NCI-H2227 (cell line): ENCODE results near the gene KRTAP5-7.
"Not testable (repeated sequence)": the region's sequence is repeated elsewhere in the genome, so short reads cannot be mapped to it uniquely, and the experiment has no call there.

ENCODE experiments used
- DNase-seq: peaks from one replicate; lab custom pipeline; 2025; ENCODE audit not compliant: unreplicated experiment; lab: John Stamatoyannopoulos, UW

Gene KRTAP5-7

DNA sequence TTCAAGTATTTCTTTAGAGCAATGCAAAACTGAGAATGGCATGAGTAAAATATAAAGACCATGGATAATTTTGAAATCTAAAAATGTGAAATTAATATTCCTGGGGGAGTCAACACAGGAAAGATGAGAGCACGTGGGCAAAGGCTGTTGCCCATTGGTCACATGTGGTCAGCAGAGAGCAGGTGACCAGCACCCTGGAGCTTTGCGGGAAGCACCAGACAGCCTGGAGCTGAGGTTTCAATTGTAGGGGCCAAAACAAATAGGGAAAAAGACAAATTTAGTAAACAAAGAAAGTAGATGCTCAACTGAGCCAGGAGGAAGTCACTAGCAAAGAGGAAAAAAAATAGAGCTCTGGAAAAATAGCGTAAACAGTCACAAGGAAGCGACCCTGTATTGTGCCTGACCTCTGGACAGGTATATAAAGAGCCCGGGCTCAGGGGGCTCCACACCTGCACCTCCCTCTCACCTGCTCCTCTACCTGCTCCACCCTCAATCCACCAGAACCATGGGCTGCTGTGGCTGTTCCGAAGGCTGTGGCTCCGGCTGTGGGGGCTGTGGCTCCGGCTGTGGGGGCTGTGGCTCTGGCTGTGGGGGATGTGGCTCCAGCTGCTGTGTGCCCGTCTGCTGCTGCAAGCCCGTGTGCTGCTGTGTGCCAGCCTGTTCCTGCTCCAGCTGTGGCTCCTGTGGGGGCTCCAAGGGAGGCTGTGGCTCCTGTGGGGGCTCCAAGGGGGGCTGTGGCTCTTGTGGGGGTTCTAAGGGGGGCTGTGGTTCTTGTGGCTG, at the start of gene KRTAP5-7:
TSS of gene KRTAP5-7 (plus strand) at position 472 of the 780 bp plus-strand sequence. CDS start at position 506, 34 bp downstream.
- not testable (repeated sequence) for DNase-seq

- DNase-seq: no peak
Observed at GRCh38 chr11:71477641-71478527, 49.2 kb upstream of the KRTAP5-7 start.

GRCh38 chr11:71478528-71478840, 48.6 kb upstream of the KRTAP5-7 start:
- DNase-seq: no peak

DNA sequence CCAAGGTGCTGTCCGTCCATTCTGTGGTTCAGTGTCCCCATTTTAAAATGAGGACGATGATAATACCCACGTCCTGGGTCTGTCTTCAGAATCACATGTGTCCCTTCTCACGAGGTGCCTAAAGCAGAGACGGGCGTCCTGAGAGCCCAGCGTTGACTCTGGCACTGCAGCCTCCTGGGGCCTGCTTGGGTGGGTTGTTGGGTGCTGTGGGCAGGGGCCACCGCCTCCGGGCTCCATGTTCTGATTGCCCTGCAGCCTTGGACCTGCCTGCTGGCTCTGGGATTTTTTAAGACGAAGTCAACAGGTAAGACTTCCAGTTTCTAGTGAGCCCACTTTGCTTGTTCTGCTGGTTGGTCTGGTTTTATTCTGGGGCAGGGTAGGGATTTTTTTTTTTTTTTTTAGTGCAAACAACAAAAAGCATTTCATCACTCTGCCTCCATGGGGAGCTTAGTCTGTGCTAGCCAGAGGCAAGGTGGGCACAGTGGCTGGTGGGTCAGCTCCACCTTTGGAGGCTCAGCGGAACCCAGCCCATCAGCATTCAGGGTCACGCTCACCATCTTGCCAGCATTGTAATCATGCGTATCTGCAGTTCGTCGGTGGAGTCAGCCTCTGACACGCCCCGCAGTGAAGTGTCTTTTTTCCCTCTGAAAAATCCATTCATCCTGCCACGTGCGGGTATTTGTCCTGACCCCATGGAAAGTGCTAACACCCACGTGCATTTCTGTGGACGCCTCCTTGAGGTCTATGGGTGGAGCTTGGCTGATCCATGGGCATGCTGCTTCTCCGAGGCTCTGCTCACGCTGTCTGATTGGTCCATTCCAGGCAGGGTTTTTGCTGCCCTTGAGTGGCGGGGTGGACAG, 45.7 kb upstream of the KRTAP5-7 start:
- DNase-seq: no peak

GRCh38 chr11:71482216-71482615, 44.9 kb upstream of the KRTAP5-7 start:
- no peak for DNase-seq

- no peak for DNase-seq
Observed at GRCh38 chr11:71482746-71483364, 44.2 kb upstream of the KRTAP5-7 start.

DNA sequence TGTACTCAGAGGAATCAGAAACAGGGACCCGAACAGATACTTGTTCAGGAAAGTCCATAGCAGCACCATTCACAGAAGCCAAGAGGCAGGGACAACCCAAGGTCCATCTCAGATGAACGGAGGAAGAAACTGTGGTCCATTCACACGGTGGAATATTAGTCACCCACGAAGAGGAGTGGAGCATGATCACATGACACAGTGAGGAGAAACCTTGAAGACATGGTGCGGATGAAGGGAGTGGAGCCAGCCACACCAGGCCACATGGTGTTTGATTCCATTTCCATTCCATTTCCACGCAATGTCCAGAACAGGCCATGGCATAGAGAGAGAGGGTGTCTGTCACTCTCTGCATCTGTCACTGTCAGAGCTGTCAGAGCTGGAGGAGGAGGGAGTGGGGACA, 43.4 kb upstream of the KRTAP5-7 start:
- DNase-seq: no peak

DNA sequence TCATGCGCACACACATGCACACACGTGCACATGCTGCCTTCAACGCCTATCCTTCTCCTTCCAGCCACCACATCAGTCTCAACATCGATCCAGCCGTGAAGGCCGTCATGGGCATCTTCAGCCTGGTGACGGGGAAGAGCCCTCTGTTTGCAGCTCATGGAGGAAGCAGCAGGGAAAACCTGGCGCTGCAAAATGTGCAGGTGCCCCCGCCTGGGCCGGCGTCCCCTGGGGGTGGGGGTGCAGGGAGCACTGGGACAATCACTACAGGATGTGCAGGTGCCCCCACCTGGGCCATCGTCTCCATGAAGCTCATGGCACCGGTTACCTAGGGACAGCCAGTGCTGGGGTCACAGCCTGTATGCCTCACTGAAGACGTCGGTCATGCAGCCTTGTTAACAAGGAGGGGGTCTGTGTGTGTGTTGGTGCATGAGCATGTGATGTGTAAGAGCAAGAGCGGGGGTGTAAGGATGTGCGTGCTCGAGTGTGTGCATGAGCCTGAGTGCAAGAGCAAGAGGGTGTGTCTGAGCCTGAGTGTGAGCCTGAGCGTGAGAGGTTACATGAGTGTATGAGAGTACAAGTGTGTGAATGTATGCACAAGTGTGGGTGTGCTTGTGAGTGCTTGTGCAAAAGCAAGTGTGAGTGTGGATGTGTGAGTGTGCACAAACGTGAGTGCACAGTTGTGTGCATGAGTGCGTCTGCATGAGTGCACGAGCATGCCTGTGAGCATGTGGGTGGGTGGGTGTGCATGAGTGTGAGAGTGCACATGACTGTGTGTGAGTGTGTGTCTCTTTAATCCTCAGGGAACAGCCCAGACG, 42.6 kb upstream of the KRTAP5-7 start:
- DNase-seq: no peak

- no peak for DNase-seq
Observed at GRCh38 chr11:71485063-71485399, 42.0 kb upstream of the KRTAP5-7 start.

DNA sequence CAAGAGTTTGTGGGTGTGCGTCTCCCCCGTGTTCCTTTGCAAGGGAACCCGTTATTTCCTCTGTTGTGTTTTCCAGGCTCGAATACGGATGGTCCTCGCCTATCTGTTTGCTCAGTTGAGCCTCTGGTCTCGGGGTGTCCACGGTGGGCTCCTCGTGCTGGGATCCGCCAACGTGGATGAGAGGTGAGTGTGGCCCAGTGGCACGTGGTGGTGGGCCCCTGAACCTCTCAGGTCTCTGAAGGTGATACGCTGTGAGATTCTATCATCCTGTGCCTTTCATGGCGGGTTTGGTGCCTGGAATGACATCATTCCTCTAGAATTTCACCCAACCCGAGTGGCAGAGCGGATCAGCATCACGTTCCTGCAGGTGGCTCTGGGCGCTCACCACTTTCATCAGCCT, 41.6 kb upstream of the KRTAP5-7 start:
- no peak for DNase-seq

DNA sequence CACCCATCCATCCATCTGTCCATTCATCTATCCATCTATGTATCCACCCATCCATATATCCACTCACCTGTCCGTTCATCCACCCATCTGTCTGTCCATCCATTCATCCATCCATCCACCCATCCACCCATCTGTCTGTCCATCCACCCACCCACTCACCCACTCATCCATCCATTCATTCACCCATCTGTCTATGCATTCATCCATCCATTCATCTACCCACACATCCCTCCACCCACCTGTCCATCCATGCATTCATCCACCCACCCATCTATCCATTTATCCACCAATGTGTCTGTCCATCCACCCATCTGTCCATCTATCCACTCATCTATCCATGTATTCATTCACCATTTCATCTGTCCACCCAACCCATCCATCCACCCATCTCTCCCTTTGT, 40.7 kb upstream of the KRTAP5-7 start:
- no peak for DNase-seq

DNA sequence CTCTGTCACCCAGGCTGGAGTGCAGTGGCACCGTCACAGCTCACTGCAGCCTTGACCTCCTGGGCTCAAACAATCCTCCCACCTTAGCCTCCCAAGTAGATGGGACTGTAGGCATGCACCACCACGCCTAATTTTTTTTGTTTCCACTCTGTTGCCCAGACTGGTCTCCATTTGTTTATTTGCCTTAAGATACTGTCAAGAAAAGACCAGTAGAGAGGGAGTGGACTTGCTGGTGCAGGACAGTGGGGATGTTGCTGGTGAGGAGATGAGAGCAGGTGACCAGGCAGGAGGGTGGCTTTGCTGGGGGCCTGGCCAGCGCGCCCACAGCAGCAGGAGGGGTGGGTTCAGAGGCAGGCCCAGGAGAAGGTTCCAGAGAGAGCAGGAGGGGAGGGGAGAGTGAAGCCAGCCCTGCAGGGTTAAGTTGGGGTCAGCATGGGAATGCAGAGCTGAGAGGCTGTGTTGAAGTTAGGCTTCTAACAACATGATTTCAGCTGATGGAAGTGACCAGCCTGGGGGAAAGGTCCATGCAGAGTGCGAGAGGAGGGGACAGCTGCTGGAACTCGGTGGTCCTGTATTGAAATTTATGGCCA, 38.3 kb upstream of the KRTAP5-7 start:
- DNase-seq: no peak

GRCh38 chr11:71489311-71490043, 37.6 kb upstream of the KRTAP5-7 start:
- DNase-seq: no peak

- no peak for DNase-seq
Observed at GRCh38 chr11:71490044-71490730, 36.9 kb upstream of the KRTAP5-7 start.

DNA sequence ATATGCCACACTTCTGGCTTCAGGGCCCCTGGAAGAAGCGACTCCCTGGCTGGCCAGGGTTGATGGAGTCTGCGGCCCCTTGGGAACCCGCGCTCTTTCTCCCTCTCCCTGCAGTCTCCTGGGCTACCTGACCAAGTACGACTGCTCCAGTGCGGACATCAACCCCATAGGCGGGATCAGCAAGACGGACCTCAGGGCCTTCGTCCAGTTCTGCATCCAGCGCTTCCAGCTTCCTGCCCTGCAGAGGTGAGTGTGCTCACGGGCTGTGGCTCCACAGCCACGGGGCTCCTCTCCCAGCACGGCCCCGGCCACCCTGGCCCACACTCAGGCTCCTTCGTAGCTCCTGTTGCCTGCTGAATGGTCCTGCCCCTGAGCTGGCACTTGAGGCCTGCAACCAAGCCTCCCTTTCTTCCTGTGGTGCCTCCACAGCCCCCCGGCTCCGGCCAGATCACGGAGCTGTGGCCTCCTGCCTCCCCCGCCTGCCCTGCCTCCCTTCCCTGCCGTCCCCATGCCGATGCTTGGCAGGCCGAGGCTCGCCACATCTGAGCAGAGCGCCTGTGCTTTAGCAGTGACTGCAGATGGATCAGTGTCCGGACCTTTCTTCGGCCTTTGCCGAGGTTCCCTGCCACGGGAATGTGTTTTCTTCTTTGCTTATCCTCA, 36.2 kb upstream of the KRTAP5-7 start:
- no peak for DNase-seq

DNA sequence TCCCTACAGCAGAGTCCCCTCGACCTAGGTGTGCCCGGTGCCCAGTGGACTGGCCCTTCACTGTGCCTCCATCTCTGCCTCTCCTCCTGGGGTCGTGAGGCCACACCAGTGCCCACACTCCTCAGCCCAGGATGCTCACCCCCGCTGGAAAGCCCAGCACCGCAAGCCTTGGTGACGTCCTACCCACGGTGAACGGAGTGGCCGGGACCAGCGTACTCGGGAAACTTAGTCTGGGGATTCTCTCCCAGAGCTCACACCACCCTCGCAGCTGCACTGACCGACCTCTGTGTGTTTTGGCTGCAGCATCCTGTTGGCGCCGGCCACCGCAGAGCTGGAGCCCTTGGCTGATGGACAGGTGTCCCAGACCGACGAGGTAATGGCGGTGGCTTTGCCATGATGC, 35.5 kb upstream of the KRTAP5-7 start:
- DNase-seq: no peak

DNA sequence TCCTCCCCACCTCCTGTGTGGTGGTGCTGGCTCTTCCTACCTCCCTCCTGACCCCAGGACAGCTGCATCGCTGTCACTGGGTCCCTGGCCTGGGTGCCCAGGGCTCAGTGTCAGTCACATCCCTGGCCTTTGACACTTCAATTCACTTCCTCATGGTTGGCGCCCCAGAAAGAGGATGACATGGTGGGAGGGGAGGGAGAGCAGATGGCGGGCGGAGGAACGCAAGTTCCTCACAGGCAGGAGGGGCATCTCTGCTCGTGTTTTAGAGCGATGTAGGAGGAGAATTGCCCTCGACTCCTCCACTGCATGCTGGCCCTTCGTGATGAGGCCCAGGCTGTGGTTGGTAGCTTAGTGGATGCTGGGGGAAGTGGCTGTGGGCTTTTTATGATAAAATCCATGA, 35.1 kb upstream of the KRTAP5-7 start:
- DNase-seq: no peak
